Fibroblast of peridontal ligament (primary cell): ENCODE results near the gene KIF20B.
"Not testable (repeated sequence)": the region's sequence is repeated elsewhere in the genome, so short reads cannot be mapped to it uniquely, and the experiment has no call there.

Source experiments
- DNase-seq: peaks from one replicate; pipeline ENCODE4 v3.0.0-alpha.2; 2010; ENCODE audit errors: extremely low read depth

Gene KIF20B

GRCh38 chr10:89692416-89692815 lies 9.0 kb upstream of the KIF20B start:
- DNase-seq, result no peak

DNA sequence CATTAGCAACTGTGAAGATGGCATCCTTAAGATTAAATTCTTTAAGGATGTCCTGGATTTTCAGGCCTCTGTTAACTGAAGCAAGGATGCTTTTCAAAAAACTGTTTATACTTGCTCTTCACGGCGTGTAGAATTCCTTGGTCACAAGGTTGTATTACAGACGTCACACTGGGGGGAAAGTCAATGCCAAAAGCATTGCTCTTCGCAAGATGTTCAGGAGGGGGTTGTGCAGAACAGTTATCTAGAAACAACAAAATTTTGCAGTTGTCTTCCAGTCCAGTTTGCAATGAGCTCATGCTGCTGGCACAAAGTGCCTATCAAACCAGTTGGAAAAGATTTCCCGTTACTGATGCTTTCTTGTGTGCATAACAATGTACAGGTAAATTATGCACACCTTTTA lies 8.2 kb upstream of the KIF20B start:
- no peak for DNase-seq

- no peak for DNase-seq
These were observed 6.1 kb upstream of the KIF20B start for GRCh38 chr10:89695307-89695706.

- no peak for DNase-seq
These were observed 3.4 kb upstream of the KIF20B start for GRCh38 chr10:89697946-89698345.

DNA sequence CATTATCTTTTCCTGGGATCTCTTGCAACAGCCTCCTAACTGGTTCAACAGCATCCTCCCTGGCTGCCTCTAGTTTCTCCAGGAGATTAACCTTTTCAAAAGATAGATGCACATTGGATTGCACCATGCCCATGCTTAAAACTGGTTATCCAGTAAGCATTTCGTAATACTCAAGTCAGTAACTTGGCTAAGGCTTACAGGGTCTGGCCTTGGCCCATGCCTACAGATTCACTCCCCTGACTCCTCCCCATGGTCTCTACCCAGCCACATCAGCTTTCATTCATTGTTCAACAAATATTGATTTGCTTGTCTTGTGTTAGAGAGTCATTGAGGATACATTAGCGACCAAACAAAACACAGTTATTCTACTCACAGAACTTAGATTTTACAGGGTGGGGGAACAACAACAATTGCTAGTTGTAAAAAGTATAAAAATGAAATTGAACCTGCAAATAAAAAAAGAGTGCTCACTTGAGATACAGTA lies 1.8 kb upstream of the KIF20B start:
- peak; percentile 63 for DNase-seq

GRCh38 chr10:89700923-89701241 lies 508 bp upstream of the KIF20B start:
- DNase-seq, result no peak

- no peak for DNase-seq
These were observed 711 bp downstream of the KIF20B start for GRCh38 chr10:89702121-89702480.

GRCh38 chr10:89705466-89705865 lies 4.1 kb downstream of the KIF20B start:
- no peak for DNase-seq

GRCh38 chr10:89706011-89706410 lies 4.6 kb downstream of the KIF20B start:
- DNase-seq, result peak; percentile 51

- DNase-seq, result no peak
These were observed 6.0 kb downstream of the KIF20B start for GRCh38 chr10:89707372-89707771.

DNA sequence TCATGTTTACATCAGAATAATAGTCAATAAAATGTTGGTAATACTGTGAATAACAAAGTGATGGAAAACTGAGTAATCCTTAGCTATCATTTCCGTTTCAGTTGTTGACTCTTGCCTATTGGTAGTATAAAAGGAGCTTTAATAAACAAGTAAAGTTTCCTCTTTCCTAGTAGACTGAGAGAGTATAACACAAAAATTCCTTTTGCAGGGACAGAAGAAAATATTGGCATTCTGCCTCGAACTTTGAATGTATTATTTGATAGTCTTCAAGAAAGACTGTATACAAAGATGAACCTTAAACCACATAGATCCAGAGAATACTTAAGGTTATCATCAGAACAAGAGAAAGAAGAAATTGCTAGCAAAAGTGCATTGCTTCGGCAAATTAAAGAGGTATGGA lies 9.4 kb downstream of the KIF20B start:
- DNase-seq, result peak; percentile 48

GRCh38 chr10:89734616-89735015 lies 33.2 kb downstream of the KIF20B start:
- DNase-seq, result no peak

DNA sequence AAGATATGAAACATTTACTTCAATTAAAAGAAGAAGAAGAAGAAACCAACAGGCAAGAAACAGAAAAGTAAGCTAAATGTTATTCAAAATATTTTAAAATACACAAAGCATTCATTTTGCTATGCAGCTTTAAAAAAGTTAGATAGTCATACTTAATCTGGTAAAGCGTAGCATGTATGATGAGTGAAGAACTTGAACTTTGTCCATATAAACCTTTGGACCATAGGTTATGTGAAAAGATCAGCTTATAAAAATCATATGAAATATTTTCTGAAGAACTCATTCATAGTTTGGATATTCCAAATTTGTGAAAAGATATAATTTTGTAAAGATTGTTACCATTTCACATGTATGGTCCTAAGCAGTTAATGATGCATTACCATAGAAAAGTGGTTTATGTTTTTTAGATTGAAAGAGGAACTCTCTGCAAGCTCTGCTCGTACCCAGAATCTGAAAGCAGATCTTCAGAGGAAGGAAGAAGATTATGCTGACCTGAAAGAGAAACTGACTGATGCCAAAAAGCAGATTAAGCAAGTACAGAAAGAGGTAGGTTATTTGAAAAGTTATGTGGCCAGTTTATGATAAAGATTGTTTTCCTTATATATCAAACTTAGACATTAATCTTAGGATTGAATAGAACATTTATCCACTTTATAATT lies 37.3 kb downstream of the KIF20B start:
- no peak for DNase-seq

DNA sequence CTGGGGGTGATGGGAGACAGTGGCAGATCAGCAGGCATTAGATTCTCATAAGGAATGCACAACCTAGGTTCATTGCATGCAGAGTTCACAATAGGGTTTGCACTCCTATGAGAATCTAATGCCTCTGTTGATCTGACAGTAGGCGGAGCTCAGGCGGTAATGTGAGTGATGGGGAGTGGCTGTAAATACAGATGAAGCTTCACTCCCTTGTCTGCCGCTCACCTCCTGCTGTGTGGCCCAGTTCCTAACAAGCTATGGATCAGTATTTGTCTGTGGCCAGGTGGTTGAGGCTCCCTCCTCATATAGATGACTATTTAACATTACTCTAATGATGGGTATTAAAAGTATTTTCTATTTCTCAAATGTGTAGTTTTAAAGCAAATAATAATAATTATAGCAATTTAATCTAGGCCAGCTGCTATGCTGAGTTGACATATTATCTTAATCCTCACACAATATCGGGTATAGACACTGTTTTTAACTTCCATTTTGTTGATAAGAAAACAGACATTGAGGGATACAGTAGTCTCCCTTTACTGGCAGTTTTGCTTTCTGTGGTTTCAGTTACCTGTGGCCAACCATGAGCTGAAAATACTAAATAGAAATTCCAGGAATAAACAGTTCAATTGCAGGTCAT lies 39.9 kb downstream of the KIF20B start:
- no peak for DNase-seq

- DNase-seq, result peak; percentile 45
These were observed 42.6 kb downstream of the KIF20B start for GRCh38 chr10:89744026-89744425.

DNA sequence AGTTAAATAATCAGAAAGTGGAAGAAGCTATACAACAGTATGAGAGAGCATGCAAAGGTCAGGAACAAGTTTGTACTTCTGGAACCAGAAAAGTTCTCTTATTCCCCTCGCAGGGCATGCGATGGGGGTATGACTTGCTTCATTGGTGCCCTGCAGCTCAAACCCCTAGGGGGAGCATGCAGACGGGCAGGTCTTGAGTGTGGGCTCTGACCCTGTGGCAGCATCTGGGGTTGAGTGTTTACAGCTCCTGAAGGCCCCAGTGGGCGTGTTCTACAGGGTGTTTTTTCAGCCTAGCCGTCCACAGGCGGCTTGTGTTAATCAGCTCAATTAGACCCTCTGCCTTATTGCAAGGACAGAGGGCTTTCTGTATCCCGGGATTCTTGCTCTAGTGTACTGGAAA lies 44.5 kb downstream of the KIF20B start:
- DNase-seq, result no peak

DNA sequence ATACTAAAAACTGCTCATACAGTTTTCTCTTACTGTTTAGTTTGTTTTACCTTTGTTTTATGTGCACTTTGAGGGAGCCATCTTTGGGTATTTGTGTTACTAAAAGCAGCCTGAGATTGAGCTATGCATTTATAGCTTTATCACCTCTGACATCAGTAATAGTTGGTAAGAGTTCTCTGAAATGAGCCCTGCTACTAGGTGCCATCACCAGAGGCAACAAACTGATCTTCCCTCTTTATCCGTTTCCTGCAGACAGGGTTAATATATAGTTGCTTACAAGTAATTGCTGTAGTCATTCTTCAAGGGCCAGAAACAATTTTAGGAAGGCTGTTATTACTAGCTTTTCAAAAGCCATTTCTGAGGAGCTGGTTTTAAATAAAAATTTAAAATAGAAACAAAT lies 49.1 kb downstream of the KIF20B start:
- no peak for DNase-seq

- no peak for DNase-seq
These were observed 54.0 kb downstream of the KIF20B start for GRCh38 chr10:89755374-89755773.

- DNase-seq, result no peak
These were observed 58.1 kb downstream of the KIF20B start for GRCh38 chr10:89759531-89759930.

- not testable (repeated sequence) for DNase-seq
These were observed 62.3 kb downstream of the KIF20B start for GRCh38 chr10:89763671-89764070.

- no peak for DNase-seq
These were observed 70.3 kb downstream of the KIF20B start for GRCh38 chr10:89771684-89772083.

DNA sequence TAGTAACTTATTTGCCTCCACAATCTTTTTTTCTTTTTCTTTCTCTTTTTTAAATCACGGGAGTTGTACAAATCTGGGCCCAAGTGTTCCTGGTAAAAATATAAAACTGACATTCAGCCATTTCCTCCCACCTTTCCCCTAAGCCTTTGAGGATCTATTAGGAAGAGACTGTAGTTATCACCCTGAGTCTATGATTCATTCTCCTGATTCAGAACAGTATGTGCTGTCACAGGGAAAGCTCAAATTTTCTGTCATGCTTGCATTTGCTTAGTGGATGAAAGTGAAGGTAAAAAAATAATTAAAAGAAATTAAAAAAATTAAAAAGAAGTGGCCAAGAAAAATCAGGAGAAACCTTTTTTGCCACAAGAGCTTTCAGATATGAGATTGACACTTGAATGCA lies 71.7 kb downstream of the KIF20B start:
- DNase-seq, result no peak

GRCh38 chr10:89776665-89777064 lies 75.3 kb downstream of the KIF20B start:
- no peak for DNase-seq

GRCh38 chr10:89782470-89782869 lies 81.1 kb downstream of the KIF20B start:
- no peak for DNase-seq
